NCI-H146 treated with DMSO at 0.1 percent for 48 hours (cell line): Measurements from ENCODE around the gene ZSCAN4.

ENCODE experiments used
- DNase-seq: peaks from one replicate; lab custom pipeline; 2025; ENCODE audit not compliant: unreplicated experiment; lab: John Stamatoyannopoulos, UW

The ZSCAN4 gene

GRCh38 chr19:57675881-57676280 is 7.1 kb downstream of the ZSCAN4 start:
- no peak for DNase-seq

GRCh38 chr19:57682226-57682766 is 13.6 kb downstream of the ZSCAN4 start:
- DNase-seq = no peak

- DNase-seq = no peak
Observed at GRCh38 chr19:57686727-57687126, 18.0 kb downstream of the ZSCAN4 start.

GRCh38 chr19:57687363-57688010 is 18.8 kb downstream of the ZSCAN4 start:
- no peak for DNase-seq

- no peak for DNase-seq
Observed at GRCh38 chr19:57688011-57688763, 19.5 kb downstream of the ZSCAN4 start.

GRCh38 chr19:57689750-57690149 is 21.0 kb downstream of the ZSCAN4 start:
- no peak for DNase-seq

DNA sequence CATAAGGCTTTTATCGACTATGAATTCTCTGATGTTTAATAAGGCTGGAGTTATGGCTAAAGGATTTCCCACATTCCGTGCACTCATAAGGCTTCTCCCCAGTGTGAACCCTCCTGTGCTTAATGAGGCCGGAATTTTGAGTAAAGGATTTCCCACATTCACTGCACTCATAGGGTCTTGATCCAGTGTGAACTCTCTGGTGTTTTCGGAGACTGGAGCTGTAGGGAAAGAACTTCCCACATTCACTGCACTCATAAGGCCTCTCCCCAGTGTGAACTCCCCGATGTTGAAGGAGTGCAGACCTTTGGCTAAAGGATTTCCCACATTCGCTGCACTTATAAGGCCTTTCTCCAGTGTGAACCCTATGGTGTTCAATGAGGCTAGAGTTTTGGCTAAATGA is 32.9 kb downstream of the ZSCAN4 start:
- no peak for DNase-seq

DNA sequence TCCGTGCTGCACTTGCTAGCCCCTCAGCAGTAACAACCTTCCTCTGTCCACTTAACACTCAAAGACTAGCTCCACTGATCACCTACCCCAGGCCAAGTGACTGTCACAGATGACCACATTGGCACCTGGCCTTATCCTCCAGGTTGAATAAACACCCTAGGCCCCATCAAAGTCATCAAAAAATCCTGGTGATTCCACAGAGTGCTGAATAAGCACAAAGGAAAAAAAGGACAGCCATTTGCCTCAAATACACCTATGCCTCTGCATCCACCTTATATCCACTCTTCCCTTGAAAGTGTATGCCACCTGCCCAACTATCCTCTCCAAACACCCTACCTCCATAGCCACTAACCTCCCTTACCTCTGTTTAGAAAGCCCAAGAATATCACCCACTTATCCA is 37.6 kb downstream of the ZSCAN4 start:
- no peak for DNase-seq

GRCh38 chr19:57708641-57709361 is 40.1 kb downstream of the ZSCAN4 start, which contains the start of gene ZNF154:
ZNF154 (minus strand) TSS chr19:57709204; CDS start chr19:57708971, 233 bp downstream.
- DNase-seq = no peak

DNA sequence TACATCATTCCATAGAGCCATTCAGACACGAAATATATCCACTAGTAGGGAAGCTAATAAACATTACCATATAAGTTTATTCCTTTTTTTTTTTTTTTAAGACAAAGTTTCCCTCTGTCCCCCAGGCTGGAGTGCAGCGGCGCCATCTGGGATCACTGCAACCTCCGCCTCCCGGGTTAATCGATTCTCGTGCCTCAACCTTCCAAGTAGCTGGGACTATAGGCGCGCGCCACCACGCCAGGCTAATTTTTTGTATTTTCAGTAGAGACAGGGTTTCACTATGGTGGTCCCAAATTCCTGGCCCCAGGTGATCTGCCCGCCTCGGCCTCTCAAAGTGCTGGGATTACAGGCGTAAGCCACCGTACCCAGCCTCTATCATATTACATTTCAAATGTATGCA is 40.9 kb downstream of the ZSCAN4 start:
- no peak for DNase-seq

- no peak for DNase-seq
Observed at GRCh38 chr19:57712222-57712621, 43.5 kb downstream of the ZSCAN4 start.

- DNase-seq = no peak
Observed at GRCh38 chr19:57719424-57719823, 50.7 kb downstream of the ZSCAN4 start.

GRCh38 chr19:57719901-57720519 is 51.3 kb downstream of the ZSCAN4 start:
- DNase-seq = no peak

- DNase-seq = no peak
Observed at GRCh38 chr19:57720878-57721277, 52.1 kb downstream of the ZSCAN4 start.
